IMR-90 (cell line): ENCODE data around the gene MILR1. TPM values are rescaled to one million over a fixed set of nuclear protein-coding genes. Genes with fewer than 3 reads are reported as not detected.

ENCODE experiments used
- ATAC-seq: fragments of 200-7000 bp; cut with Tn5 transposase; 2 replicates; pipeline ENCODE4 v1.9.1; 2020; ENCODE audit warnings: low read depth, mild to moderate bottlenecking, moderate library complexity
- BruUV-seq: library from RNA; stranded (reverse); fragments of 400-500 nt; replicated peaks from 2 replicates; lab custom pipeline; 2021; lab: Mats Ljungman, UMichigan
- CTCF ChIA-PET: fragments of 300-600 bp; formaldehyde crosslinking; extraction: SDS; loops from one replicate; lab custom pipeline; 2021; ENCODE audit warnings: antibody characterized with exemption; lab: Yijun Ruan, JAX
- POLR2A ChIA-PET: fragments of 300-600 bp; sonication (Branson Sonifier 250); formaldehyde crosslinking; loops from one replicate; lab custom pipeline; 2022; ENCODE audit warnings: antibody characterized with exemption; ENCODE audit not compliant: unreplicated experiment; lab: Charles Lee
- DNase-seq: peaks from one replicate; pipeline ENCODE4 v3.0.0; 2013
- H2AFZ ChIP-seq: replicated peaks from 2 replicates; pipeline ENCODE3; 2013; ENCODE audit warnings: low read length, mild to moderate bottlenecking; ENCODE audit not compliant: poor library complexity
- H2AK5ac ChIP-seq: 2 replicates; pipeline ENCODE4 v1.6.1; 2013; ENCODE audit warnings: low read depth, low read length, inconsistent platforms
- H2AK9ac ChIP-seq: replicated peaks from 2 replicates; pipeline ENCODE3; 2013; ENCODE audit warnings: mild to moderate bottlenecking, low read depth, low read length, moderate library complexity; ENCODE audit not compliant: poor library complexity
- H2BK120ac ChIP-seq: 2 replicates; pipeline ENCODE4 v1.6.1; 2013; ENCODE audit warnings: low read depth, low read length, inconsistent platforms
- H2BK15ac ChIP-seq: 3 replicates; pipeline ENCODE4 v1.6.1; 2013; ENCODE audit warnings: low read depth, low read length, inconsistent platforms
- H2BK20ac ChIP-seq: 2 replicates; pipeline ENCODE4 v1.6.1; 2013; ENCODE audit warnings: low read depth, mild to moderate bottlenecking, inconsistent platforms, low read length, moderate library complexity
- H2BK5ac ChIP-seq: 2 replicates; pipeline ENCODE4 v1.6.1; 2013; ENCODE audit warnings: mild to moderate bottlenecking, low read depth, low read length, inconsistent platforms; ENCODE audit not compliant: poor library complexity, severe bottlenecking
- H3K14ac ChIP-seq: replicated peaks from 2 replicates; pipeline ENCODE4 v1.6.1; 2013; ENCODE audit warnings: low read depth, low read length, inconsistent platforms
- H3K18ac ChIP-seq: 2 replicates; pipeline ENCODE4 v1.6.1; 2013; ENCODE audit warnings: low read depth, low read length, control low read depth
- H3K23ac ChIP-seq: 2 replicates; pipeline ENCODE4 v1.6.1; 2013; ENCODE audit warnings: low read depth, low read length, inconsistent platforms
- H3K27ac ChIP-seq: 2 replicates; pipeline ENCODE4 v1.5.1; 2013; ENCODE audit warnings: mild to moderate bottlenecking, control low read depth, low read length; ENCODE audit not compliant: insufficient read depth
- H3K27me3 ChIP-seq: 2 replicates; pipeline ENCODE4 v1.6.1; 2013; ENCODE audit warnings: low read length; ENCODE audit not compliant: control insufficient read depth, insufficient read depth
- H3K36me3 ChIP-seq: 2 replicates; pipeline ENCODE4 v1.6.1; 2013; ENCODE audit warnings: low read length, mixed read lengths; ENCODE audit not compliant: control insufficient read depth, insufficient read depth
- H3K4ac ChIP-seq: 2 replicates; pipeline ENCODE4 v1.6.1; 2013; ENCODE audit warnings: low read depth, low read length, inconsistent platforms
- H3K4me1 ChIP-seq: 2 replicates; pipeline ENCODE4 v1.6.1; 2013; ENCODE audit warnings: low read length, mixed read lengths; ENCODE audit not compliant: control insufficient read depth, insufficient read depth
- H3K4me2 ChIP-seq: 2 replicates; pipeline ENCODE4 v1.6.1; 2013; ENCODE audit warnings: low read depth, mild to moderate bottlenecking, control low read depth, low read length, moderate library complexity
- H3K4me3 ChIP-seq: 2 replicates; pipeline ENCODE4 v1.5.1; 2013; ENCODE audit warnings: low read depth, mild to moderate bottlenecking, control low read depth, low read length, moderate library complexity; ENCODE audit not compliant: insufficient read depth
- H3K56ac ChIP-seq: 2 replicates; pipeline ENCODE4 v1.6.1; 2013; ENCODE audit warnings: low read length, inconsistent platforms; ENCODE audit not compliant: insufficient read depth; ENCODE audit errors: extremely low read depth
- H3K79me1 ChIP-seq, 2 experiments: 2 replicates each; pipeline ENCODE4 v1.6.1; 2013; ENCODE audit warnings: low read length in 2 of 2, inconsistent platforms in 1 of 2, low read depth in 1 of 2
- H3K9ac ChIP-seq: 2 replicates; pipeline ENCODE4 v1.6.1; 2013; ENCODE audit warnings: low read depth, low read length, control low read depth
- H3K9me1 ChIP-seq: 2 replicates; pipeline ENCODE4 v1.6.1; 2013; ENCODE audit warnings: low read length, inconsistent platforms; ENCODE audit not compliant: insufficient read depth
- H3K9me3 ChIP-seq: 2 replicates; pipeline ENCODE4 v1.6.1; 2013; ENCODE audit warnings: low read length; ENCODE audit not compliant: control insufficient read depth, insufficient read depth
- H4K20me1 ChIP-seq: 2 replicates; pipeline ENCODE4 v1.6.1; 2013; ENCODE audit warnings: low read length, inconsistent platforms; ENCODE audit not compliant: insufficient read depth
- H4K5ac ChIP-seq: 2 replicates; pipeline ENCODE4 v1.6.1; 2013; ENCODE audit warnings: mild to moderate bottlenecking, low read depth, low read length, control low read depth
- H4K8ac ChIP-seq, 2 experiments: 2 replicates each; pipeline ENCODE4 v1.6.1; 2013; ENCODE audit warnings: low read depth in 2 of 2, low read length in 2 of 2, control low read depth in 1 of 2, inconsistent platforms in 1 of 2
- H4K91ac ChIP-seq: 2 replicates; pipeline ENCODE4 v1.6.1; 2013; ENCODE audit warnings: low read depth, low read length, inconsistent platforms; ENCODE audit not compliant: insufficient read depth
- BHLHE40 ChIP-seq: fragments of 150-350 bp; IDR thresholded peaks from 2 replicates; pipeline ENCODE4 v1.6.1; 2016; ENCODE audit warnings: mild to moderate bottlenecking, low read depth, low read length
- CEBPB ChIP-seq: IDR thresholded peaks from 2 replicates; pipeline ENCODE4 v1.6.1; 2012; ENCODE audit warnings: low read depth, low read length, improper control_type of control experiment
- CHD1 ChIP-seq: IDR thresholded peaks from 2 replicates; pipeline ENCODE4 v1.6.1; 2012; ENCODE audit warnings: low read depth, low read length, improper control_type of control experiment
- FOS ChIP-seq: fragments of 150-350 bp; IDR thresholded peaks from 2 replicates; pipeline ENCODE4 v1.6.1; 2016; ENCODE audit warnings: low read depth, low read length
- MAFK ChIP-seq: IDR thresholded peaks from 2 replicates; pipeline ENCODE4 v1.6.1; 2012; ENCODE audit warnings: low read depth, low read length, improper control_type of control experiment
- MAZ ChIP-seq: IDR thresholded peaks from 2 replicates; pipeline ENCODE4 v1.6.1; 2012; ENCODE audit warnings: low read depth, mild to moderate bottlenecking, low read length, improper control_type of control experiment, moderate library complexity, borderline replicate concordance
- MXI1 ChIP-seq: IDR thresholded peaks from 2 replicates; pipeline ENCODE4 v1.6.1; 2012; ENCODE audit warnings: low read depth, mild to moderate bottlenecking, low read length, moderate library complexity, borderline replicate concordance
- NFE2L2 ChIP-seq: fragments of 150-350 bp; IDR thresholded peaks from 2 replicates; pipeline ENCODE4 v1.6.1; 2016; ENCODE audit warnings: low read depth, mild to moderate bottlenecking, low read length
- POLR2A ChIP-seq: IDR thresholded peaks from 2 replicates; pipeline ENCODE4 v1.6.1; 2012; ENCODE audit warnings: mild to moderate bottlenecking, low read depth, low read length
- RAD21 ChIP-seq: IDR thresholded peaks from 2 replicates; pipeline ENCODE4 v1.6.1; 2012; ENCODE audit warnings: low read length, improper control_type of control experiment
- RCOR1 ChIP-seq: IDR thresholded peaks from 2 replicates; pipeline ENCODE4 v1.6.1; 2012; ENCODE audit warnings: mild to moderate bottlenecking, low read length, improper control_type of control experiment; ENCODE audit not compliant: insufficient replicate concordance
- RFX5 ChIP-seq: IDR thresholded peaks from 2 replicates; pipeline ENCODE4 v1.8.0; 2012; ENCODE audit warnings: low read depth, mild to moderate bottlenecking, low read length, moderate library complexity
- SMC3 ChIP-seq: fragments of 150-350 bp; IDR thresholded peaks from 2 replicates; pipeline ENCODE4 v1.6.1; 2016; ENCODE audit warnings: low read depth, mild to moderate bottlenecking, antibody characterized with exemption, low read length, moderate library complexity
- WGBS, 2 experiments: methylation state at CpG; one replicate each; pipeline versions ENCODE4 v1.1.5 to v1.1.7; 2013; ENCODE audit warnings: missing lambda C conversion rate in 2 of 2; ENCODE audit not compliant: insufficient read length in 1 of 2; ENCODE audit errors: extremely low coverage in 2 of 2; 5-methylcytosine and 5-hydroxymethylcytosine counted together
- dilution Hi-C: fragments of 300-500 bp; cut with HindIII; formaldehyde crosslinking; loops from one replicate; pipeline ENCODE4 v1.14.3; 2018; ENCODE audit warnings: low sequenced_read_pairs; ENCODE audit not compliant: unreplicated experiment
- in situ Hi-C: fragments of 300-500 bp; cut with MboI; formaldehyde crosslinking; loops from 3 replicates; pipeline ENCODE4 v1.14.3; 2019; ENCODE audit warnings: low sequenced_read_pairs, inconsistent platforms, mixed read lengths
- intact Hi-C: fragments of 100-400 bp; cut with micrococcal nuclease; formaldehyde crosslinking; loops from 2 replicates; pipeline ENCODE4 v1.10.0; 2022
- polyA plus RNA-seq, 3 experiments: library from polyadenylated mRNA; depleted of rRNA; stranded (reverse); fragments of >200 nt; gene quantifications; 2 replicates each; pipeline ENCODE4 v1.2.3, GENCODE V29; 2012; ENCODE audit warnings: low replicate concordance in 1 of 3
- total RNA-seq: library from RNA; depleted of rRNA; stranded (reverse); fragments of >200 nt; gene quantifications from 2 replicates; pipeline ENCODE4 v1.2.3, GENCODE V29; 2012
- TF ChIP-seq, protein P1 (sequence below): fragments of 150-350 bp; IDR thresholded peaks from 2 replicates; pipeline ENCODE4 v1.6.1; 2016; ENCODE audit warnings: low read depth, mild to moderate bottlenecking, low read length, moderate library complexity, borderline replicate concordance
- TF ChIP-seq, protein P2 (sequence below): fragments of 150-350 bp; IDR thresholded peaks from 2 replicates; pipeline ENCODE4 v1.6.1; 2017; ENCODE audit warnings: mild to moderate bottlenecking, antibody characterized with exemption, low read length, low read depth
- TF ChIP-seq, protein P3 (sequence below): conservative IDR thresholded peaks from 2 replicates; pipeline ENCODE4 v1.5.1; 2012; ENCODE audit warnings: mild to moderate bottlenecking, low read depth, low read length, improper control_type of control experiment

The MILR1 gene
- total and polyA plus RNA-seq, 2 of the 4 experiments (the other 2 are of a cell fraction), result 0.36 to 0.44 TPM

DNA sequence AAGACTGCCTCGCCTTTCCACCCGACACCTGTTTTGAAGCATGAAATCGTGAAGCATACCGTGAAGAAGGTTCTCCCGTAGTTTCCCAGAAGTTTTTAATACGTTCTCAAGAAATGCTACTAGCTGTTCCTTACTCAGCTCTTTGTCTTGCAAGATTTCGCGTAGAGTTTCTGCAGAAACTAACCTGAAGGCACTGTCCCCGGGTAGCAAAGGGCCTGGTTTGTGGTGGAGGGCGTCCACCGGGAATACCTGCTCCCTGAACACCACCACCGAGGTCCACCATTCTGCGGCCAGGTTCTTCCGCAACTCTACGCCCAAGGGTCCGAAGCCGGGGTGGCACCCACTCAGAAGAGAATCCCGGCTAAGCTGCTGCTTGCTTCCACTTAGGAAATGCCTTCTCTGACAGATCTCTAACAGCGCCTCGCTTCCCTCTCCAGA, 47.5 kb downstream of the MILR1 start:
- H4K20me1 ChIP-seq, result peaks cover 37% of the 10 kb centered on the region
- H3K14ac ChIP-seq, result peak overlapping the region; percentile 84
- in situ Hi-C loops, result no loop called here
- peaks cover 25% of the 10 kb centered on the region for H3K36me3 ChIP-seq
- H2BK5ac ChIP-seq, result peak overlapping the region; percentile 70
- dilution Hi-C loops, result no loop called here
- peak overlapping the region; percentile 88 for H3K23ac ChIP-seq
- H2BK15ac ChIP-seq, result no peak overlapping the region
- no peaks in the 10 kb centered on the region for H3K9me1 ChIP-seq
- DNase-seq, result no peak
- H3K27me3 ChIP-seq, result no peaks in the 10 kb centered on the region
- no peak for ATAC-seq
- H3K4me2 ChIP-seq, result peak overlapping the region; percentile 99
- 0% methylated on average over 9 of the region's 20 CpGs; no CpG with 5 or more reads in 1 of the 2 experiments for WGBS, 2 experiments
- H4K8ac ChIP-seq, result peak overlapping the region; percentile 3 to 91; a peak in 3 of 4 replicates
- H3K9me3 ChIP-seq, result no peaks in the 10 kb centered on the region
- ChIA-PET POLR2A (interaction anchor here (0.5 to 1.0 kb wide), 7 partner anchors 9 to 182 kb away, joined by 3 to 7 read pairs (median 3); no protein-coding TSS in a partner anchor), CTCF (interaction anchor here (0.6 to 1.0 kb wide), 2 partner anchors 11 to 153 kb away, joined by 3 read pairs; no protein-coding TSS in a partner anchor)
- H4K5ac ChIP-seq, result peak overlapping the region; percentile 17; the same call in 1 of the 2 replicates
- H3K9ac ChIP-seq, result peak overlapping the region; percentile 71
- BruUV-seq, result no TSS peak
- H2AK5ac ChIP-seq, result peak overlapping the region; percentile 11; the same call in 1 of the 2 replicates
- H3K4me3 ChIP-seq, result peak overlapping the region; percentile 68
- H3K18ac ChIP-seq, result no peak overlapping the region
- H3K4ac ChIP-seq, result peak overlapping the region; percentile 81
- H3K56ac ChIP-seq, result peak overlapping the region; percentile 53
- peak overlapping the region; percentile 95 for H2AFZ ChIP-seq
- H2AK9ac ChIP-seq, result peak overlapping the region; percentile 68
- H3K27ac ChIP-seq, result peak overlapping the region; percentile 76
- no peak for TF ChIP-seq CHD1
- TF ChIP-seq, protein P1, sequence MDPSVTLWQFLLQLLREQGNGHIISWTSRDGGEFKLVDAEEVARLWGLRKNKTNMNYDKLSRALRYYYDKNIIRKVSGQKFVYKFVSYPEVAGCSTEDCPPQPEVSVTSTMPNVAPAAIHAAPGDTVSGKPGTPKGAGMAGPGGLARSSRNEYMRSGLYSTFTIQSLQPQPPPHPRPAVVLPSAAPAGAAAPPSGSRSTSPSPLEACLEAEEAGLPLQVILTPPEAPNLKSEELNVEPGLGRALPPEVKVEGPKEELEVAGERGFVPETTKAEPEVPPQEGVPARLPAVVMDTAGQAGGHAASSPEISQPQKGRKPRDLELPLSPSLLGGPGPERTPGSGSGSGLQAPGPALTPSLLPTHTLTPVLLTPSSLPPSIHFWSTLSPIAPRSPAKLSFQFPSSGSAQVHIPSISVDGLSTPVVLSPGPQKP, result no peak
- no peak for TF ChIP-seq POLR2A
- TF ChIP-seq, protein P2, sequence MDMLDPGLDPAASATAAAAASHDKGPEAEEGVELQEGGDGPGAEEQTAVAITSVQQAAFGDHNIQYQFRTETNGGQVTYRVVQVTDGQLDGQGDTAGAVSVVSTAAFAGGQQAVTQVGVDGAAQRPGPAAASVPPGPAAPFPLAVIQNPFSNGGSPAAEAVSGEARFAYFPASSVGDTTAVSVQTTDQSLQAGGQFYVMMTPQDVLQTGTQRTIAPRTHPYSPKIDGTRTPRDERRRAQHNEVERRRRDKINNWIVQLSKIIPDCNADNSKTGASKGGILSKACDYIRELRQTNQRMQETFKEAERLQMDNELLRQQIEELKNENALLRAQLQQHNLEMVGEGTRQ, result no peak
- TF ChIP-seq SMC3, result no peak
- no peak for TF ChIP-seq FOS
- TF ChIP-seq BHLHE40, result no peak
- no peak for TF ChIP-seq MAZ
- TF ChIP-seq MXI1, result no peak
- TF ChIP-seq CEBPB, result no peak
- TF ChIP-seq NFE2L2, result no peak
- TF ChIP-seq, protein P3, sequence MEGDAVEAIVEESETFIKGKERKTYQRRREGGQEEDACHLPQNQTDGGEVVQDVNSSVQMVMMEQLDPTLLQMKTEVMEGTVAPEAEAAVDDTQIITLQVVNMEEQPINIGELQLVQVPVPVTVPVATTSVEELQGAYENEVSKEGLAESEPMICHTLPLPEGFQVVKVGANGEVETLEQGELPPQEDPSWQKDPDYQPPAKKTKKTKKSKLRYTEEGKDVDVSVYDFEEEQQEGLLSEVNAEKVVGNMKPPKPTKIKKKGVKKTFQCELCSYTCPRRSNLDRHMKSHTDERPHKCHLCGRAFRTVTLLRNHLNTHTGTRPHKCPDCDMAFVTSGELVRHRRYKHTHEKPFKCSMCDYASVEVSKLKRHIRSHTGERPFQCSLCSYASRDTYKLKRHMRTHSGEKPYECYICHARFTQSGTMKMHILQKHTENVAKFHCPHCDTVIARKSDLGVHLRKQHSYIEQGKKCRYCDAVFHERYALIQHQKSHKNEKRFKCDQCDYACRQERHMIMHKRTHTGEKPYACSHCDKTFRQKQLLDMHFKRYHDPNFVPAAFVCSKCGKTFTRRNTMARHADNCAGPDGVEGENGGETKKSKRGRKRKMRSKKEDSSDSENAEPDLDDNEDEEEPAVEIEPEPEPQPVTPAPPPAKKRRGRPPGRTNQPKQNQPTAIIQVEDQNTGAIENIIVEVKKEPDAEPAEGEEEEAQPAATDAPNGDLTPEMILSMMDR, result no peak
- TF ChIP-seq RFX5, result no peak
- TF ChIP-seq MAFK, result no peak
- no peak for TF ChIP-seq RCOR1
- no peak for TF ChIP-seq RAD21
- no peak overlapping the region; the same call in 1 of the 2 replicates for H2BK20ac ChIP-seq
- peak overlapping the region; percentile 48; the same call in 1 of the 2 replicates for H2BK120ac ChIP-seq
- H3K79me1 ChIP-seq, result peaks cover 22 to 34% of the 10 kb centered on the region in 2 experiments
- no peaks in the 10 kb centered on the region for H3K4me1 ChIP-seq
- 0 out of 2 replicates have a peak overlapping the region, but pooled peaks have one; percentile 70 for H4K91ac ChIP-seq
- intact Hi-C loops, result no loop called here
